SK-N-SH (cell line): ENCODE results near the gene MRPS21. TPM values are rescaled to one million over a fixed set of nuclear protein-coding genes. Genes with fewer than 3 reads are reported as not detected.

Source experiments
- CTCF ChIA-PET: fragments of 300-600, 350-600 bp; formaldehyde crosslinking; extraction: SDS; loops from one replicate; lab custom pipeline; 2021; lab: Yijun Ruan, JAX
- POLR2A ChIA-PET: fragments of 350-600 bp; sonication (Branson Sonifier 250); formaldehyde crosslinking; extraction: SDS; loops from one replicate; lab custom pipeline; 2020; ENCODE audit warnings: antibody characterized with exemption, inconsistent platforms; lab: Yijun Ruan, JAX
- DNase-seq: peaks from one replicate; pipeline ENCODE4 v3.0.0; 2012
- H2AFZ ChIP-seq: fragments of 200-600 bp; sonication (generic); 2 replicates; pipeline ENCODE4 v1.8.1; 2016; ENCODE audit warnings: antibody characterized with exemption, mild to moderate bottlenecking, low read depth
- H3F3A ChIP-seq: fragments of 200-600 bp; sonication (generic); replicated peaks from 2 replicates; pipeline ENCODE3; 2016; ENCODE audit warnings: antibody characterized with exemption, mild to moderate bottlenecking; ENCODE audit not compliant: insufficient read depth
- H3K27ac ChIP-seq, 2 experiments: fragments of 200-500 bp in 1 of 2; fragments of 200-600 bp in 1 of 2; sonication (Bioruptor generic) in 1 of 2; sonication (generic), shearing (Covaris generic) in 1 of 2; 2 replicates each; pipeline versions ENCODE4 v1.5.1 to v1.6.1; 2014 to 2016; ENCODE audit warnings: low read depth in 2 of 2, inconsistent platforms in 1 of 2, low read length in 1 of 2, mild to moderate bottlenecking in 1 of 2, mixed read lengths in 1 of 2
- H3K27me3 ChIP-seq: fragments of 200-600 bp; sonication (generic), shearing (Covaris generic); 2 replicates; pipeline ENCODE4 v1.6.1; 2016; ENCODE audit warnings: mixed run types; ENCODE audit not compliant: insufficient read depth
- H3K36me3 ChIP-seq, 2 experiments: fragments of 200-500 bp in 1 of 2; fragments of 200-600 bp in 1 of 2; sonication (Bioruptor generic) in 1 of 2; sonication (generic) in 1 of 2; replicated peaks in 1 of 2; 2 replicates each; pipeline versions ENCODE3 to v1.5.1; 2014 to 2016; ENCODE audit warnings: low read length in 1 of 2, mild to moderate bottlenecking in 1 of 2; ENCODE audit not compliant: insufficient read depth in 2 of 2, control insufficient read depth in 1 of 2
- H3K4me1 ChIP-seq, 2 experiments: fragments of 200-500 bp in 1 of 2; fragments of 200-600 bp in 1 of 2; sonication (Bioruptor generic) in 1 of 2; sonication (generic), shearing (Covaris generic) in 1 of 2; 2 replicates each; pipeline versions ENCODE4 v1.5.1 to v1.6.1; 2014 to 2016; ENCODE audit warnings: low read depth in 1 of 2, low read length in 1 of 2, mixed run types in 1 of 2; ENCODE audit not compliant: insufficient read depth in 2 of 2, control insufficient read depth in 1 of 2
- H3K4me2 ChIP-seq: fragments of 200-600 bp; sonication (generic), shearing (Covaris generic); 2 replicates; pipeline ENCODE4 v1.6.1; 2017; ENCODE audit warnings: mixed run types
- H3K4me3 ChIP-seq, 2 experiments: fragments of 200-500 bp in 1 of 2; fragments of 200-600 bp in 1 of 2; sonication (Bioruptor generic) in 1 of 2; sonication (generic), shearing (Covaris generic) in 1 of 2; 2 replicates each; pipeline versions ENCODE4 v1.5.1 to v1.8.1; 2014 to 2016; ENCODE audit warnings: low read depth in 2 of 2, inconsistent platforms in 1 of 2, low read length in 1 of 2, mild to moderate bottlenecking in 1 of 2, mixed read lengths in 1 of 2, moderate library complexity in 1 of 2
- H3K79me2 ChIP-seq: fragments of 200-600 bp; sonication (generic); 2 replicates; pipeline ENCODE4 v1.8.1; 2017; ENCODE audit warnings: mild to moderate bottlenecking; ENCODE audit not compliant: insufficient read depth
- H3K9ac ChIP-seq: fragments of 200-600 bp; sonication (generic); 2 replicates; pipeline ENCODE4 v1.6.1; 2017; ENCODE audit warnings: mixed run types
- H3K9me2 ChIP-seq: fragments of 200-600 bp; sonication (generic); 2 replicates; pipeline ENCODE4 v1.6.1; 2017; ENCODE audit warnings: mixed run types
- H3K9me3 ChIP-seq: fragments of 200-600 bp; sonication (generic); 2 replicates; pipeline ENCODE4 v1.6.1; 2017; ENCODE audit warnings: mixed run types, mild to moderate bottlenecking, moderate library complexity
- H4K20me1 ChIP-seq: fragments of 200-600 bp; sonication (generic); 2 replicates; pipeline ENCODE4 v1.6.1; 2017; ENCODE audit warnings: mild to moderate bottlenecking, mixed run types; ENCODE audit not compliant: insufficient read depth
- CTCF ChIP-seq: fragments of 200-600 bp; sonication (generic); IDR thresholded peaks from 2 replicates; pipeline ENCODE4 v1.6.1; 2017; ENCODE audit warnings: antibody characterized with exemption, mild to moderate bottlenecking, moderate library complexity
- EP300 ChIP-seq, 2 experiments: IDR thresholded peaks; 2 replicates each; pipeline versions ENCODE4 v1.4.0 to v1.6.1; 2012; ENCODE audit warnings: borderline replicate concordance in 1 of 2, low read depth in 1 of 2, low read length in 1 of 2
- FOXJ3 ChIP-seq: sonication (generic); formaldehyde crosslinking; IDR thresholded peaks from 2 replicates; pipeline ENCODE4 v1.5.1; 2020; ENCODE audit warnings: mild to moderate bottlenecking, missing genetic modification reagents
- GABPA ChIP-seq: IDR thresholded peaks from 2 replicates; pipeline ENCODE4 v1.4.0; 2012; ENCODE audit warnings: low read depth, mild to moderate bottlenecking
- IRF3 ChIP-seq: fragments of 150-350 bp; IDR thresholded peaks from 2 replicates; pipeline ENCODE4 v1.6.1; 2016; ENCODE audit warnings: mild to moderate bottlenecking, low read depth, low read length
- JUND ChIP-seq: IDR thresholded peaks from 2 replicates; pipeline ENCODE4 v1.4.0; 2012
- MAX ChIP-seq: IDR thresholded peaks from 2 replicates; pipeline ENCODE4 v1.4.0; 2012; ENCODE audit warnings: low read depth
- MXI1 ChIP-seq: IDR thresholded peaks from 2 replicates; pipeline ENCODE4 v1.6.1; 2012; ENCODE audit warnings: mild to moderate bottlenecking, low read depth, low read length, improper control_type of control experiment
- NRF1 ChIP-seq: IDR thresholded peaks from 2 replicates; pipeline ENCODE4 v1.6.1; 2012; ENCODE audit warnings: low read depth, mild to moderate bottlenecking, low read length
- RAD21 ChIP-seq: IDR thresholded peaks from 2 replicates; pipeline ENCODE4 v1.6.1; 2012; ENCODE audit warnings: mild to moderate bottlenecking, low read length
- RFX5 ChIP-seq: IDR thresholded peaks from 2 replicates; pipeline ENCODE4 v1.6.1; 2012; ENCODE audit warnings: mild to moderate bottlenecking, improper control_type of control experiment, low read length
- RXRA ChIP-seq: IDR thresholded peaks from 2 replicates; pipeline ENCODE4 v1.4.0; 2012; ENCODE audit warnings: low read depth, mild to moderate bottlenecking, borderline replicate concordance
- SIN3A ChIP-seq: IDR thresholded peaks from 2 replicates; pipeline ENCODE4 v1.6.1; 2012; ENCODE audit warnings: low read depth, mild to moderate bottlenecking, low read length, moderate library complexity, borderline replicate concordance
- TAF1 ChIP-seq: IDR thresholded peaks from 2 replicates; pipeline ENCODE4 v1.6.1; 2012; ENCODE audit warnings: low read depth, mild to moderate bottlenecking, low read length, moderate library complexity, borderline replicate concordance
- TCF12 ChIP-seq: IDR thresholded peaks from 2 replicates; pipeline ENCODE4 v1.4.0; 2012
- USF2 ChIP-seq: fragments of 150-350 bp; IDR thresholded peaks from 2 replicates; pipeline ENCODE4 v1.6.1; 2017; ENCODE audit warnings: antibody characterized with exemption, low read length, low read depth, borderline replicate concordance
- YY1 ChIP-seq: IDR thresholded peaks from 2 replicates; pipeline ENCODE4 v1.4.0; 2012; ENCODE audit warnings: low read depth, mild to moderate bottlenecking
- WGBS: methylation state at CpG from one replicate; pipeline ENCODE4 v1.1.6; 2017; ENCODE audit warnings: low lambda C conversion rate; 5-methylcytosine and 5-hydroxymethylcytosine counted together
- polyA plus RNA-seq, 3 experiments: library from polyadenylated mRNA; depleted of rRNA; stranded (reverse); fragments of >200 nt; gene quantifications; 2 replicates each; pipeline ENCODE4 v1.2.3, GENCODE V29; 2012

The MRPS21 gene
- polyA plus RNA-seq, 1 of the 3 experiments (the other 2 are of a cell fraction) = 136 TPM

- peaks cover 12% of the 10 kb centered on the region for H3F3A ChIP-seq
- H3K4me1 ChIP-seq = peaks cover 17 to 21% of the 10 kb centered on the region in 2 experiments; a peak in 3 of 4 replicates
- no peak within 1 kb of the TSS for H3K9ac ChIP-seq
- H3K4me3 ChIP-seq = no peak within 1 kb of the TSS
- peak within 1 kb of the TSS; percentile 81; the same call in 1 of the 2 replicates for H2AFZ ChIP-seq
- no peak for TF ChIP-seq MAX
- no peak for TF ChIP-seq NRF1
- TF ChIP-seq RXRA = no peak
- no peak for TF ChIP-seq TAF1
- no peak for TF ChIP-seq MXI1
- no peak for TF ChIP-seq YY1
- TF ChIP-seq, all 33 proteins: peak for 0
- Histone ChIP-seq H3K79me2 (no peaks in the 10 kb centered on the region), H3K27me3 (no peaks in the 10 kb centered on the region), H3K4me2 (0 out of 2 replicates have a peak within 1 kb of the TSS, but pooled peaks have one; percentile 51), H3K36me3 (no peaks in the 10 kb centered on the region), H3K9me2 (no peaks in the 10 kb centered on the region), H4K20me1 (no peaks in the 10 kb centered on the region), H3K27ac (no peak within 1 kb of the TSS), H3K9me3 (no peaks in the 10 kb centered on the region)
- 88% methylated on average over 13 of the region's 13 CpGs for WGBS
- CTCF ChIA-PET = interaction anchor here (0.9 to 8.7 kb wide), 3 partner anchors 11 to 665 kb away, joined by 3 to 110 read pairs (median 3); partner anchors contain the start of gene CIART
- DNase-seq = no peak
- POLR2A ChIA-PET = interaction anchor here (2.1 kb wide), 1 partner anchor 11 kb away, joined by 9 read pairs; the partner anchor contains the start of gene APH1A
Observed at GRCh38 chr1:150257624-150258585, 35.8 kb upstream of the MRPS21 start, which contains the start of gene CA14. Gene CA14, plus strand, starts transcription at chr1:150257774. Its CDS starts 355 bp downstream, at chr1:150258129.

- Histone ChIP-seq H3K4me2 (no peak overlapping the region), H3F3A (peaks cover 12% of the 10 kb centered on the region), H3K9ac (no peak overlapping the region), H2AFZ (no peak overlapping the region), H3K27me3 (no peaks in the 10 kb centered on the region), H3K36me3 (peaks cover 0 to 1% of the 10 kb centered on the region in 2 experiments), H3K9me2 (no peaks in the 10 kb centered on the region), H3K9me3 (no peaks in the 10 kb centered on the region), H3K27ac (no peak overlapping the region), H3K4me1 (peaks cover 17 to 21% of the 10 kb centered on the region in 2 experiments; a peak in 3 of 4 replicates), H3K79me2 (no peaks in the 10 kb centered on the region), H4K20me1 (no peaks in the 10 kb centered on the region), H3K4me3 (no peak overlapping the region)
- TF ChIP-seq JUND = no peak
- TF ChIP-seq USF2 = no peak
- no peak for TF ChIP-seq EP300 (IDR thresholded peaks at IDR 0.05; ENCODE audit: borderline replicate concordance in 1 of 2, low read depth in 1 of 2, low read length in 1 of 2)
- TF ChIP-seq CTCF = no peak
- TF ChIP-seq RXRA = no peak
- no peak for TF ChIP-seq FOXJ3 (CRISPR knock-in tag)
- no peak for TF ChIP-seq SIN3A
- no peak for TF ChIP-seq RAD21
- no peak for TF ChIP-seq IRF3
- no peak for TF ChIP-seq RFX5
- TF ChIP-seq GABPA = no peak
- TF ChIP-seq TCF12 = no peak
- POLR2A ChIA-PET = interaction anchor here (0.5 to 2.1 kb wide), 2 partner anchors 10 to 20 kb away, joined by 3 to 9 read pairs; partner anchors contain the start of gene APH1A
- DNase-seq = no peak
- CTCF ChIA-PET = interaction anchor here (0.9 to 8.7 kb wide), 2 partner anchors 19 to 21 kb away, joined by 3 to 110 read pairs; partner anchors contain the start of gene CIART
- WGBS = 78% methylated on average over 4 of the region's 4 CpGs
Observed at GRCh38 chr1:150259217-150259616, 34.4 kb upstream of the MRPS21 start.
